Stromal cell of bone marrow (primary cell): ENCODE results near the gene TST.

Experiments
- DNase-seq: peaks from one replicate; pipeline ENCODE4 v3.0.0-alpha.2; 2012; ENCODE audit warnings: low read depth

TST gene

DNA sequence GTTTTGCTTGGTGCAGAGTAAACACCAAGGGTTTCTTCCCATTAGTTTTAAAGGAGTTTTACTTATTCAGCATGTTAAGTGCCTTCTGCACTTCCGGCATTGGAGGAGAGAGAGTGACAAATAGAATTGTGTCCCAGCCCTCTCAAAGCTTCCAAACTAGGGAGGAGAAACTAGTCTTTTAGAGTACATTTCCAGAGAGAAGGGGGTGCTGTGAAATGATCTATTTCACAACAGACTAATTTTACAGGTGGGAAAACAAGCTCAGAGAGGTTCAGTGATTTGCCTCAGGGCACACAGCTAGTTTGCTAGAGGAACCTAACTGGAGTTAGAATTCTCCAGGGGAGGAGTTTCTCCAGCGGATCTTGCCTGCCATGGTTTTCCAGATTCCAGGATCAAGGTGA, 12.9 kb upstream of the TST start:
- no peak for DNase-seq

DNA sequence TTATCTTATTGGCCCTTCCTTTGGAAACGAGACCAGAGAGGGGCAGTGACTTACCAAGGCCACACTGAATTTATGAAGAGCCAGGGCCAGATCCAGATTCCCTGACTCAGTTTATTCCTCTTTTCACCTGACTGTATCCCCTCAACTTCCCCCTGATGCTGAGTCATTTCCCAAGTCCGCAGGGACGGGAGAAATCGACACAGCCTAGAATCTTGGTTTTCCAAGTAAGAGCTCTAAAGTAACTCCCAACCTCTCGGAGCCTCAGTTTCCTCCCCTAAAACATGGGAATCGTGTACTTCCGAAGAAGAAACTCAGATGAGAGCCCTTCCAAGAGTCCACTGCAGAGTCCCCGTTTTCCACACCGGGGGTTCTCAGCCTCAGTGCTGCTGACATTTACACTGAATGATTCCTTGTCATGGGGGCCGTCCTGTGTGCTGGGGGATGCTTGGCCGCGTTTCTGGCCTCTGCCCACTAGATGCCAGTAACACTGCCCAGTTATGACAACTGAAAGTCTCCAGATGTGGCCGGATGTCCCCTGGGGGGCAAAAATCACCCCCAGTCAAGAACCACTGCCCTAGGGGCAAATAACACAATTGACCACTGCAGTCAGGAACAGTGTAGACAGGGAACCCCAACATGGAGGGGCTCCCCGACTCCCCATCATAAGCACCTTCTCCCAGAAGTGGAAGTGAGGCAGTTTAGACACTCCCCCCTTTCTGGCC, 11.5 kb upstream of the TST start:
- DNase-seq = no peak

DNA sequence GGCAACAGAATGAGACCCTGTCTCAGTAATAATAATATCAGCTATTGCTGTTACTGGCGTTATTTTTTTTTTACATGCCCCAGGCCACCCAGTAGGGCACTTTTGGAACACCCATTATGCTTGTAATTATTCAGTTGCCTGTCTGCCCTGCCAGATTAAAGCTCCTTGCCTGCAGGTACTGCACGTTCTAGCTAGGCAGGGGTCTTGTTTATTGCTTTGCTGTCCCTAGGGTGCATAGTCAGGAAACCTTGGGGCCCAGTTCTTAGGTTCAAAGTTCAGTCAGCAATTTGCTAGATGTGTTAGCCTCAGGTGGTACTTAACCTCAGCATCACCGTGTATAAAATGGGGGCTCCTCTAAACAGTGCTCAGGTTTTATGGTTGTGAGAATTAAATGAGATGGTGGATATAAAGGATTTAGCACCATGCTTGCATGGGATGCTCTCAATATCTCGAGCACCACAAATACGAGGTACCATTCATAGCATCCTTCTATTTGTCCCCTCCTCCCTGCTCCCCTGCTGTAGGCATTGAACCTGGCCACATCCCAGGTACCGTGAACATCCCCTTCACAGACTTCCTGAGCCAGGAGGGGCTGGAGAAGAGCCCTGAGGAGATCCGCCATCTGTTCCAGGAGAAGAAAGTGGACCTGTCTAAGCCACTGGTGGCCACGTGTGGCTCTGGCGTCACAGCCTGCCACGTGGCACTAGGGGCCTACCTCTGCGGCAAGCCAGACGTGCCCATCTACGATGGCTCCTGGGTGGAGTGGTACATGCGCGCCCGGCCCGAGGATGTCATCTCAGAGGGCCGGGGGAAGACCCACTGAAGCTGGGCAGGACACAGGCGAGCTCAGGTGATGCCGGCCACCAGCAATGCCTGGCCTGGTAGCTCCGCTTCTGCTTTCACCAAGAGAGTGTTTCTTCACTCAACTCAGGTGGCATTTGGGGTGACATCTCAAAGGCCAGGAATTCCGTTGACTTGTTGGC, 9.7 kb upstream of the TST start:
- no peak for DNase-seq

DNA sequence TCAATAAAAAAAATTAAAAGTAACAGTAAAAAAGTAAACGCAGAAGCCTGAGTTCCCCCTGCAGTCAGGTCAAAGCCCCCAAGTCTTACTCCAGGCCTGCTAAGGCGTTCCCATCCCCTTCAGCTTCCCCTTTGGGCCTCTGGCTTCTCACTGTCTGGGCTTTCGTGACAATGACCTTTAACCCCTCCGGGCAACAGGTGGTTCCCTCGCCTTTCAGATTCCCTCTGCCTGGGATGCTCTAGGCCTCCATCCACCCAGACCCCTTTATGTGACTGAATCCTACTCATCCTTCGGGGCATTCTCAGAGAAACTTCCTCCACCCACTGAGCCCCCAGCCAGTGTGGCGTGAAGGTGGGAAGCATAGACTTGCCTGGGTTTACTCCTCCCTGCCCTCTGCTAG, 8.3 kb upstream of the TST start:
- DNase-seq = no peak

DNA sequence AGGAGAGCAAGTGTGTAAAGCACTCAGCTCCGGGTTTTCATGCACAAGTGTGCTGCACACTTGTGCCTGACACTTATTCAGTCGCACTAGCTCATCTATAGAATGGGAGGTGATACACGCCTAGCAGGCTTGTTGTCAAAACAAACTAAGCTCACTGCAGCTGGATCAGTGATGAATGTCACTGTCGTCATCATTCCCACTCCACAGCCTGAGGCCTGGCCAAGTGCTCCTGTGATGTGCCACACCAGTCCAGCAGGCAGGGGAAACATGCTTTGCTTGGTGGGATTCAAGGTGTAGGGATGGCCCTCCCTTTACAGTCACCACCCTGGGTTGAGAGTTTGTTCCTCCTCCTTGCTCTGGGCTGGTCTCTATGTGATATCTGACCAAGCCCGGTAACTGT, 7.1 kb upstream of the TST start:
- DNase-seq = no peak

DNA sequence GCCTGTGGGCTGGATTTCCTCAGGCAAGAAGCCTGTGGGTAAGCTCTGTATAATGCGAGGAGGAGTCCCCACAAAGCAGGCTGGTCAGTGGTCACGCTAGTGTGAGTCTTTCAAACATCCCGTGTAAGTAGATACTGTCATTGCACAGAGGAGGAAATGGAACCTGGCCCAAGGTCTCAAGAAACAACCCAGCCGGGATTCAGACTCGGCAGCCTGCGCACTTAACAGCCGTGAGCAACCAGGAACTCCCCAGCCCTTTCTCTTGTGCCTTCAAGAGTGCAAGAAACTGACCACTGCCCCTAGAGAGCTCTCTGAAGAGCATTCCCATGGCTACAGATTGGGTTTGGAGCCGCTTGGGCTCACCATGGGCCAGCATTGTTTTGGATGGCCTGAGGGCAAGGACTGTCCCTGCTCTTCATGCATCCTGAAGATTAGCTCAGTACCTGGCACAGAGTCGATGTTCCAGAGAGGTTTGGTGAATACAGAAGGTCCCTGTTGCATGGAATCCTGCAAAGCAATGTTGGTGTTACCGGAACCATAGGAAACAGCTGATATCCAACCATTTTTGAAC, 6.3 kb upstream of the TST start:
- no peak for DNase-seq

DNA sequence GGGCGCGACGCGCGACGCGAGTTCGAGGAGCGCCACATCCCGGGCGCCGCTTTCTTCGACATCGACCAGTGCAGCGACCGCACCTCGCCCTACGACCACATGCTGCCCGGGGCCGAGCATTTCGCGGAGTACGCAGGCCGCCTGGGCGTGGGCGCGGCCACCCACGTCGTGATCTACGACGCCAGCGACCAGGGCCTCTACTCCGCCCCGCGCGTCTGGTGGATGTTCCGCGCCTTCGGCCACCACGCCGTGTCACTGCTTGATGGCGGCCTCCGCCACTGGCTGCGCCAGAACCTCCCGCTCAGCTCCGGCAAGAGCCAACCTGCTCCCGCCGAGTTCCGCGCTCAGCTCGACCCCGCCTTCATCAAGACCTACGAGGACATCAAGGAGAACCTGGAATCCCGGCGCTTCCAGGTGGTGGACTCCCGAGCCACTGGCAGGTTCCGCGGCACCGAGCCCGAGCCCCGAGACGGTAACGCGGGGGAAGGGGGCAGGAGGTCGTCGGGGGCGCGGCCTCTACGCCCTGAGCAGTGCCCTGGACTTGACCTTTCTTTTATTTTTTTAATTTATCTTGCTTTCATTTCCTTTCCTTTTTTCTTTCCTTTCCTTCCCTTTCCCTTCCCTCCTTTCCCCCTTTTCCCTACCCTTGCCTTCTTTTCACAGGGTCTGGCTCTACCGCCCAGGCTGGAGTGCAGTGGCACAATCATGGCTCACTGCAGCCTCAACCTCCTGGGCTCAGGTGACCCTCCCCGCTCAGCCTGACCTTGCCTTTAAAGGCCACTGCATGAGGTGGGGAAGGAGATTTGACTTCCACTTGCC, 5.3 kb upstream of the TST start:
- no peak for DNase-seq

DNA sequence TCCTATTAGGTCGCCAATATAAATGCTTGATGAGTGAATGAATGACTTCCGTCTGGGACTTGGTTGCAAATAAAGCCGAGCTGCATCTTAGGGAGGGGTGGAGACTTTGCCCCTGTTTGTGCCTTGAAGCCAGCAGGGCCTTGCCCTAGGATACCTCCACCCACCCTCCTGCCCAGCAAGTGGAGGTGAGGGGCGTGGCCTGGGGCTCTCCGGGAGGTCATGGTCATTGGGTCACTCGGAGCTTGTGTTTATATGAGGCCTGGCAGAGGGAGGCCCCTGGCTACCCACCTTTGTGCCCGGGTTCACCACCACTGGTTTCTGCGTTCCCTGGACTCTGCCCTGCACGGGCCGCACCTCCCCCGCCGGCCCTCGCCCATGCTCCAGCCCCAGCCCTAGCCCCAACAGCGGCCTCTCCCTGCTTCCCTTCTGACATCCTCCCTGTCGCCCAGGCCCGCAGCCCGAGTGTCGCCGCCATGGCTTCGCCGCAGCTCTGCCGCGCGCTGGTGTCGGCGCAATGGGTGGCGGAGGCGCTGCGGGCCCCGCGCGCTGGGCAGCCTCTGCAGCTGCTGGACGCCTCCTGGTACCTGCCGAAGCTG, 4.6 kb upstream of the TST start:
- no peak for DNase-seq

DNA sequence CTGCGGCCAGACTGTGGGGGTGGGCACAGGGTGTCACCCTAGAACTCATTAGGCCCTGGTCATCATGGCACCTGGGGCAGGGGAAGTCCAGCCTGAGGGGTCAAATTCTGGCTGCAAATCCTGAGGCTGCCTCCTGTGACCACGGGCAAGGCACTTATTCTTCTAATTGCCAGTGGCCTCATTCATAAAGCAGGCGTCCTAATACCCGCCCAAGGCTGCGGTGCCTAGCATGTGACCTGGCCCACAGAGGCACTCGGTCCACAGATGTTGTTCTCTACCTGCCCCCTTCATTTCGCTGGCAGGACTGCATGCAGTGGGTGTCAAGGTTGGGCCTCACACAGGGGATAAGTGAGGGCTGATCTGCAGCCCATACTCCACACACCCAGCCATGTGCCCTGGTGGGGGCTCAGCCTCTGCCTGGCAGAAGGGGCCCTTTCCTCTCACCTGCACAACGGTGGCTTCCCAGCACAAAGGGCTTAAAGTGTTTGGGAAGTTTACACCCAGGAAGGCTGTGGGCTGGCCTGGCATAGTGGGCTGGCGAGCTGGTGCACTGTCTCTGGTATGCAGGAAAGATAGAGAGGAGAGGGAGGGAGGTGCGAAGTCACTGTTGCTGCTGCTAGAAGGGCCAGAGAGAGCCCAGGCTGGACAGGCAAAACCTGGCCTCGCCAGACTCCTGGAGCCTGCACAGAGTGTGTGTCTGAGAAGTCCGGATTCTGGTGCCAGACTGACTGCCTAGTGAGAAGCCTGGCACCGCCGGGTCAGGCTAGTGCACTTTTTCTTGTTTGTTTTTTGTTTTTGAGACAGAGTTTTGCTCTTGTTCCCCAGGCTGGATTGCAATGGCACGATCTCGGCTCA, 3.5 kb upstream of the TST start:
- DNase-seq = no peak

DNA sequence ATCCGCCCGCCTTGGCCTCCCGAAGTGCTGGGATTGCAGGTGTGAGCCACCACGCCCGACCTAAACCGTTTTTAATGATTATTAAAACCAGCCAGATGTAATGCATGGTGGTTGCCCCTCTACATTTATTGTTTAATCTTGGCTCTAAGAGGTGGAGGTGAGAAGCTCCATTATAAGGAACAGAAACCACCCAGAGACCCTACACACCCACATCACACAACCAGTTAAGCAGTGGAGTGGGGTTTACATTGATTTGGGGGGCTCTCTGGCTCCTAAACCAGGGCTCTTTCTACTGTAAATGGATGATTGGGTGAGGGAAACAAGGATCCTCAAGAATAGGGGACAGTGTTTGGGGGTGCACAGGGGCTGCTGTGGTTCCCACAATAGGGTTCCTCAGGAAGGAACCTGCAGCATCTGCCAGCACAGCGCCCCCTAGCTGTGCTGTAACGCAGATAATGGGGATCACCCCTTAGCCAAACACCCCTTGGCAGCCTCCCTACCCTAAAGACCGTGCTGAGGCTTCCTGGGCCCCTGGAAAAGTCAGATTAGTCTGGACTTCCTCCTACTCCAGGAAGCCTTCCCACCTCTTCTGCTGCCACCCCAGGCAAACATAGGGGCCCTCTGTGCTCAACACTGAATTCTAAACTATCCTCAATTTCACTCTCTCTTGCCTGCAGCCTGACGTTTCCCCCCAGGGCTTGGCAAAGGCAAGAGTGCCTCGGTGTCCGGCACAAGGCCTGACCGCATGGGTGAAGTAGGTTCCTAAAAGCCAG, 2.6 kb upstream of the TST start:
- no peak for DNase-seq

DNA sequence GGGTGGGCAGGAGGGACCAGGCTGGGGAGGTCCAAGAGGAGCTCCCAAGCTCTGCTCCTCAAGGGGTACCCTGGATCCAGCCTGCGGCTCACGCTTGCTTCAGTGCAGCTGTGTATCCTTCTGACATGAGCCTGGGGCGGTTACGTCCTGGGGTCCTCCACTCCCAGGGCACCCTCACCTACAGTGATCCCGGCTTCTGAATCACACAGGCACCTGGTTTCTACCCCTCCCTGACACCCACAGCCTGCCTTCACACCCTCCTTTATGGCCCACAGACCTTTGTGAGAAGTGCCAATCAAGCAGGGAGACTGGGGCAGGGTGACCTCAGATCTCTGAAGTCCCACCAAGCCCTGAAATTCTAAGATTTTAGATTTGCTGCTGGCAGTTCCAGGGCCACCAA, 1.8 kb upstream of the TST start:
- DNase-seq = no peak

DNA sequence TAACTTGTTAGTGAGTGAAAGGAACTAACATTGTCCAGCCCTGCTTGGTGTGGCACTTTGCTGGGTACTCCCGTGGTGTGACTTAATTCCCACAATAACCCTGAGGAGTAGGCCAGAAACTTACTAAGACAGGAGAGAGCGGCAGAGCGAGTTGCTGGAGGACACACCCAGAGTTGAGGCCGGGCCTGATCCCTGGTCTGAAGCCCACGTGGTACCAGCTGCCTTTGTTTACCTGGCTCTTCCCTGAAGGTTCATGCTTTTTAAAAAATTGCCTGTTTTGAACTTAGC, 889 bp upstream of the TST start:
- peak; percentile 26 for DNase-seq

DNA sequence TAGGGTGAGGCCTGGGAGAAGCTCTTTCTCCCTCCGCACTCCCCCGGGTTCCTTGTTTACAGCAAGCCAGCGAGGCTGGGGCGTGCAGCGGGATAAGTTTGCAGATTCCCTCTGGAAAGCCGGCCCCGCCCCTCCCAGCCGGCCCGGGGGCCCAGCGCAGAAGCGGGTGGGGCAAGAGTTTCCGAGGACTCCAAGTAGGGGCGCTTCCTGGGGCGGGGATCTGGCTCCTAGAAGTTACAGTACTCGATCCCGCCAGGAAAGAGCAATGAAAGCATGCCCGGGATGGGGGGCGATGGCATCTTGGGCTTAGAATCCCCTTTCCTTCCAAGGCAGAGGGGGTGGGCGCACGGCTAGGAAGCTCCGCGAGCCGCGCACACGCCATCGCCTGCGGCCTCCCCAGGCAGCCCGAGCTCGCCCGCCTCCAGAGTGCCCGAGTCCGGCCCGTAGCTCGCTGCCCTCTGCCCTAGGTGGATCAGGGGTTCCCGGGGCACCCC, 385 bp downstream of the TST start:
- DNase-seq = peak; percentile 13

DNA sequence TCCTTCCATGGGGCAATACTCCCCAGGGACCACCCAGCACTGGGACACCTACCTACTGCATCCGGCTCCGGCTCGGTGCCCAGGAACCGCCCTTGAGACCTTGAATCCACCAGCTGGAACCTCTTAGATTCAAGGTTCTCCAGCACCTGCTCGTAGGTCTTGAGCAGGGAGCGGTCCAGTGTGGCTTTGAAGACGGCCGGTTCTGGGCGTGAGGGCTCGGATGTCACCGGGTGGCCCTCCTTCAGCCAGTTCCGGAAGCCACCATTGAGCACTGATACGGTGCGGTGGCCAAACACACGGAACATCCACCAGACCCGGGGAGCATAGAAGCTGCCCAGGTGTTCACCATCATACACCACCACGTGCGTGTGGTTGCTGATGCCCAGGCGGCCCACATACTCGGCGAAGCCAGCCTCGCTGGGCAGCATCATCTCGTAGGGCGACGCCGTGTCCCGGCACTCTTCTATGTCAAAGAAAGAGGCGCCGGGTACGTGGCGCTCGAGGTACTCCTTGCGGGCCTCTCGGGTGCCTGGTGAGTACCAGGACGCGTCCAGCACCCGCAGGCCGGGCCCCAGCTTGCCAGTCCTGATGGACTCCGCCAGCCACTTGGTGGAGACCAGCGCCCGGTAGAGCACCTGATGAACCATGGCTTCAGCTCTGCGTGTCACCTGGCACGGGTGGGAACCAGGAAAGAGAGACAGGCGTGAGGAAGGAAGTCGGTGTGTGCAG, 997 bp downstream of the TST start:
- no peak for DNase-seq

DNA sequence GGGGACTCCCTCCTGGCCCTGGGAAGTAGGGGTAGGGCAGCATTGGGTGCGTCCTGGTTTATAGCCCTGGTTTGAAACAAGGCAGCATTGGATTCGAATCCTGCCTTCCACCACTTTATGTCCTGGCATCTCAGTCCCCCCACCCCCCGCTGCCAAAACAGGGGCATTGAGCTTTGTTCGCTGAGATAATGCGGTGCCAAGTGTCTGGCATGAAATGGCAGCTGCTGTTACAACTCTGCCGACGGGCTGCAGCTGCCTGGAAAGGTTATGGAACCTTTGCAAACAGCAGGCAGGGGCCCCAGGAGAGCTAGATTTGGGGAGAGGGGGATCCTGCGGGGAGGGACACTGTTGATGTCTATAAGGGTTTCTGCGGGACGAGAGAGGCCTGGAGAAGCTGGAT, 1.9 kb downstream of the TST start:
- DNase-seq = no peak

DNA sequence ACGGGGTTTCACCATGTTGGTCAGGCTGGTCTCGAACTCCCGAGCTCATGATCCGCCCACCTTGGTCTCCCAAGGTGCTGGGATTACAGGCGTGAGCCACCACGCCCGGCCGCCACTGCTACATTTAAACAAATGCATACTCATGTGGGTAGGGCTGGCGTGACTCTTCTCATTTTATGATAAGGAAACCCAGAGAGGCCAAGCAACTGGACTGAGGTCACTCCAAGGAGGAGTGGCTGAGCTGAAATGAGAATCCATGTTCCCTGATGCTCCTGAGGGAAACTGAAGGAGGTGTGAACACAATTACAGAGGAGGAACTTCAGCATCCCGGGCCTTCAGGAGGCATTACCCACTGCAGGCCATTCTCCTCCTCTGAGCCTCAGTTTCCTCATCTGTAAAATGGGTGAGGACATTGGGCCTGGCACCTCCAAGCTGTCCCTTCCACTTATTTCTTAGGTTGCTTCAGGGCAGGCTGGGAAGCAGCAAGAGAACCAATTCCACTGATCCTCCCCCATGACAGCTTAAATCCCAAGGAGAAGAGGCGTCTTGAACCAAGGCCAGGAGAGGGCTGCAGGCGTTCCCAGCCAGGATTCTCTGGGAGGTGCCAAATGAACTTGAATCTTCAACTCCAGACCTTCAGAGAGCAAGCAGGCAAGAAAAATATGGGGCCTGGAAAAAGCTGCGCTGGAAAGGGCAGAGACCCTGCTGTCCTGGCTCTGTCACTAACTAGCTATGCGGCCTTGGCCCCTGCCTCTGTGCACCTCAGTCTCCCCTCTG, 2.9 kb downstream of the TST start:
- DNase-seq = no peak

DNA sequence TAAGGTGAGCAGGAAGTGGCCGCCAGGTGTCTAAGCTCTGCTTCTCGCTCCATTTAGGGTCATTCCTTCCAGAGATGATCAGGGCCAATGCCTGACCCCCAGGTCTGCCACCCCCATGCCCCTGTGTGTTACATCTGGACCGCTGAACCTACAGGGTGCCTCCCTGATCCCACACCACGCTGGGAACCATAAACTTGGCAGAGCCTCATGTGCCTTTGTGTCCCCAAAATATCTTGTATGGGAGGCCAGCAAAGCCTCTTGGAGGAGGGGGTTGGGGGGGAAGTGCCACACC, 3.7 kb downstream of the TST start:
- DNase-seq = no peak

DNA sequence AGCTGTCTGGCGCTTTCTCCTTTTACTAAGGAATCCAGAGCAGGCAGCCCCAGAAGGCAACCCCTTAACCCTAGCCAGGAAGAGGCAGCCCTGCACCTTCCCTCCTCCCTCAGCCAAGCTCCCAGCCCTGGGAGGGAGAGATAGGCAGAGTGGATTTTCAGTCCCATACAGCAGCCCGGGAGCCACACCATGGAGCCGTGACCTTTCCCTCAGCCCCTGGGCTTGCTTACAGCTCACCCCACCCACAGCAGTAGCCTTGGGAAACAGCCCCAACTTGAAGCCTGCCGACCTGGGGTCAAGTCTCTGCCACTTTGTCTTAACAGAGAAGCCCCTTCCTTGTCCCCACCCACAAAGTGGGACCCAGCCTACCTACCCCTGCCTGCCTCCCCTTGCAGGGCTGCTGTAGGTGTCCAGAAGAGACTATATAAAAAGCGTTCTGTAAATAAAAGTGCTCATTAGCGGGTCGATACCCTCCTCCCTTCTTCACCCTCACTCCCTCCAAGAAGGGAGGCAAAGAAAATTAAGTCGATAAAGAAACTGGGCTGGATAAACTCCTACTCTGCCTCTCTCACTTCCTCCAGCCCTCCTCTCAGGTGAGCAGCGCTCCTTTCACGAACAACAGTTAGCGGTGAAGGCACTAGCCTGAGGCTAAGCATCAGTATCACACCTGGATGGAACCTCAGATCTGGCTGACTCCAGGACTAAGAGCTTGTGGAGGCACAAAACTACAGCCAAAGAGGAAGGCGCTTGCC, 4.2 kb downstream of the TST start:
- no peak for DNase-seq
